ENCODE results near the gene PSAP. TPM values are rescaled to one million over a fixed set of nuclear protein-coding genes. Genes with fewer than 3 reads are reported as not detected.
A peak's percentile ranks its signal among the peaks of the same experiment; 100 is the strongest.

The PSAP gene
- total and polyA plus RNA-seq, 4 donors, result 255 to 671 (median 472) TPM

DNA sequence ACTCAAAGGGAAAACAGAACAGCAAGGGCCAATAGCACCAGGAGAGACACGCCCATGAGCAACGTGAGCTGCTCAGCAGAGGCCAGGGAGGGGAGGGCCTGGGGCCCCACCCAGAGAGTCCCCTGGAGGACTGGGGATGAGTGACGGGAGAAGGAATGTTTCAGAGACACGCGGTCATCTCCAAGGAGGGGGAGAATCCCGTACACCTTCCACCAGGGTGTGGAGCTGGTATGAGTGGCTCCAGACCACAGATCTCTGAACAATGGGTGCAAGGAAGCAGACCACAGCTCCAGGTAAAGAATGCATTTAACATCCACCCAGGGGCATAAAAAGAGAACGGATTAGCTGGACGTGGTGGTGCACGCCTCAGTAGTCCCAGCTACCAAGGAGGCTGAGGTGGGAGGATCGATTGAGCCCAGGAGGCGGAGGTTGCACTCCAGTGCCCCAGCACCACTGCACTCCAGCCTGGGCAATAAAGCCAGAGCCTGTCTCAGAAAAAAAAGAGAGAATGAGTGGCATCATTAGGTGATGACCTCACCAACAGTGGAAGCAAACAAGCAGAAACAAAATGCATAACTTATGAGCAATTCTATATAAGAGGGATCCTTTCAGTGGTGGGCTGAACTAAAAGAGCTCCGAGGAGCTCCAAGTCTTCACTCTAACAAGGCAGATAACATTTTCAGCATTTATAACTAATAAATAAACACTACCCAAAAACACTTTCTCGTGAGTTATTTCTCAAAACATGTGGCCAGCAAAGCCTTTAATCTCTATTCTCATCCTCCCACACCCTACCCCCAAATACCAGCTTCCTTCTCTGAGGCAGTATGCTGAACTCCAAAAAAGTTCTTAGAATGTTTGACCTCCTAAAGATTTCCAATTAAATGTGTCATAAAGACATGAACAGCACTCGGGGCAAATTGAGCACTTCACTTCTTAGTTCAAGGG, 12.5 kb downstream of the PSAP start:
- no peak for TF ChIP-seq TAF1 (conservative IDR thresholded peaks at IDR 0.05)
- no peak for TF ChIP-seq NR2F2 (IDR thresholded peaks at IDR 0.05)
- no peak for TF ChIP-seq FOXA2 (IDR thresholded peaks at IDR 0.05)
- peaks cover 13 to 62% (median 36%) of the 10 kb centered on the region in 4 donors for H3K4me1 ChIP-seq (ENCODE audit: control insufficient read depth in 4 of 4, insufficient read depth in 4 of 4, low read length in 3 of 4)
- H3K9ac ChIP-seq (ENCODE audit: low read depth in 1 of 2, low read length in 2 of 2), result no peak overlapping the region
- no peak overlapping the region for H3K27ac ChIP-seq (ENCODE audit: low read depth in 1 of 2, low read length in 2 of 2)
- no peaks in the 10 kb centered on the region for H3K27me3 ChIP-seq (ENCODE audit: control insufficient read depth in 4 of 4, insufficient read depth in 4 of 4, low read length in 3 of 4)
- H3K36me3 ChIP-seq (ENCODE audit: control insufficient read depth in 4 of 4, insufficient read depth in 3 of 4, low read depth in 1 of 4, low read length in 3 of 4), result peaks cover 0 to 4% (median 0%) of the 10 kb centered on the region in 4 donors
- no peak for DNase-seq (ENCODE audit: low spot score)
- H3K9me3 ChIP-seq (ENCODE audit: control insufficient read depth in 4 of 4, low read length in 3 of 4), result no peaks in the 10 kb centered on the region
- H3K4me3 ChIP-seq (ENCODE audit: low read depth in 1 of 3, low read length in 3 of 3), result no peak overlapping the region
- 80% methylated on average over 14 of the region's 14 CpGs for WGBS

DNA sequence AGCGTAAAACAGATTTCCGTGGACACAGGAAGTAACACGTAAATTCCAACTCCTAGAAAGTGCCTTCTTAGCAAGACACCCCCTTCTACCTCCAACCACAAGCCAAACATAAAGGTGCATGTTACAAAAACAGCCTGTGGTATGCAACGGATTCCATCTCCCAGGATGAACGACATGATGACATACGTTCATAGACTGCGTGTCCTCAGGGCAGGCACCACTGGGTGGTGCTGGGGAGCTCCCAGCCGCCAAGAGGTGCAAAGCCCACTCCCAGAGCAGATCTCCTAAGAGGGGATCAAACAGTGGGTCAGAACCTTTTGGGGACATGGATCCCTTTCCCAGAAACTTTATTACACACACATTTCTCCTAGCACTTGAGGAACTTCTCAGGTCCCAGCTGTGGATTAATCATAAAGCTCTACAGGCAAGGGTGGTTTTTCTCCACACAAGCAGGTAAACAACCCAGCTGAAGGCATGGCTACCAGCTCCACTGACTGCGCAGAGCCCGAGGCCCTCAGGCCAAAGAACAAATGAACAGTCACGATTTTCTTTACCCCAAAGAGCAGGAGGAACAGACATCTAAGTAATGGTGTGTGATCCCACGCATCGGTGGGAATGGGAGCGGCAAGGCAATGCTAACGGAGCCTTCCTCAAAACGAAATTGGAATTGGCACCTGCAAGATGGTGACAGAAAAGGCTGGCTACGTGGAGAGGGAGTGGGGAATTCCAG, 13.8 kb downstream of the PSAP start:
- WGBS, result 76% methylated on average over 17 of the region's 17 CpGs
- peak in 1 of 2 donors; percentile 24 for TF ChIP-seq RAD21 (IDR thresholded peaks at IDR 0.05)
- TF ChIP-seq NR2F2 (IDR thresholded peaks at IDR 0.05), result no peak
- Histone ChIP-seq H3K4me1 (ENCODE audit: control insufficient read depth in 4 of 4, insufficient read depth in 4 of 4, low read length in 3 of 4) (peaks cover 10 to 55% (median 30%) of the 10 kb centered on the region in 4 donors), H3K27ac (ENCODE audit: low read depth in 1 of 2, low read length in 2 of 2) (peak overlapping the region; percentile 75 to 77), H3K4me3 (ENCODE audit: low read depth in 1 of 3, low read length in 3 of 3) (no peak overlapping the region), H3K9me3 (ENCODE audit: control insufficient read depth in 4 of 4, low read length in 3 of 4) (no peaks in the 10 kb centered on the region), H3K27me3 (ENCODE audit: control insufficient read depth in 4 of 4, insufficient read depth in 4 of 4, low read length in 3 of 4) (no peaks in the 10 kb centered on the region), H3K9ac (ENCODE audit: low read depth in 1 of 2, low read length in 2 of 2) (no peak overlapping the region), H3K36me3 (ENCODE audit: control insufficient read depth in 4 of 4, insufficient read depth in 3 of 4, low read depth in 1 of 4, low read length in 3 of 4) (peaks cover 0 to 7% (median 4%) of the 10 kb centered on the region in 4 donors)
- no peak for DNase-seq (ENCODE audit: low spot score)

DNA sequence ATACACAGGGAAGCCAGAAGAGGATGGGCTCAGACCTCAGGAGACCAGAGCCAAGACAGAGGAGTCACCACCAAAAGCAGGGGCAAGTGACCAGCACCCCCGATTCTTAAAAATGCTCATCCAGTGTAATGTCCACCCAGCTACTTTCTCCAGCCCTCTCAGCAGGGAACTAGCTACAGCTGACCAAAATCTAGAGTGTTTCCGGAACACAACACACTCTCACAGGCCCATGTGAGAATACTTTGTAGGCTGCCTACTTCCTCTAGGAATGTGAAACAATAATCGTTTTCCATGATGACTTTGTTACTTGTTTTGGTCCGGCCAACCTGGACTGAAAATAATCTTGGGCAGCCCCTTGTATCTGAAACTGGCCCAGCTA, 14.5 kb downstream of the PSAP start:
- WGBS, result 72% methylated on average over 4 of the region's 4 CpGs
- H3K36me3 ChIP-seq (ENCODE audit: control insufficient read depth in 4 of 4, insufficient read depth in 3 of 4, low read depth in 1 of 4, low read length in 3 of 4), result peaks cover 0 to 13% (median 9%) of the 10 kb centered on the region in 4 donors
- no peak overlapping the region for H3K9ac ChIP-seq (ENCODE audit: low read depth in 1 of 2, low read length in 2 of 2)
- no peaks in the 10 kb centered on the region for H3K27me3 ChIP-seq (ENCODE audit: control insufficient read depth in 4 of 4, insufficient read depth in 4 of 4, low read length in 3 of 4)
- peak overlapping the region; percentile 75 to 77 for H3K27ac ChIP-seq (ENCODE audit: low read depth in 1 of 2, low read length in 2 of 2)
- TF ChIP-seq FOXA2 (IDR thresholded peaks at IDR 0.05) (no peak), FOXA1 (IDR thresholded peaks at IDR 0.05) (no peak)
- no peak for DNase-seq (ENCODE audit: low spot score)
- no peak overlapping the region for H3K4me3 ChIP-seq (ENCODE audit: low read depth in 1 of 3, low read length in 3 of 3)
- peaks cover 10 to 55% (median 30%) of the 10 kb centered on the region in 4 donors for H3K4me1 ChIP-seq (ENCODE audit: control insufficient read depth in 4 of 4, insufficient read depth in 4 of 4, low read length in 3 of 4)
- no peaks in the 10 kb centered on the region for H3K9me3 ChIP-seq (ENCODE audit: control insufficient read depth in 4 of 4, low read length in 3 of 4)

DNA sequence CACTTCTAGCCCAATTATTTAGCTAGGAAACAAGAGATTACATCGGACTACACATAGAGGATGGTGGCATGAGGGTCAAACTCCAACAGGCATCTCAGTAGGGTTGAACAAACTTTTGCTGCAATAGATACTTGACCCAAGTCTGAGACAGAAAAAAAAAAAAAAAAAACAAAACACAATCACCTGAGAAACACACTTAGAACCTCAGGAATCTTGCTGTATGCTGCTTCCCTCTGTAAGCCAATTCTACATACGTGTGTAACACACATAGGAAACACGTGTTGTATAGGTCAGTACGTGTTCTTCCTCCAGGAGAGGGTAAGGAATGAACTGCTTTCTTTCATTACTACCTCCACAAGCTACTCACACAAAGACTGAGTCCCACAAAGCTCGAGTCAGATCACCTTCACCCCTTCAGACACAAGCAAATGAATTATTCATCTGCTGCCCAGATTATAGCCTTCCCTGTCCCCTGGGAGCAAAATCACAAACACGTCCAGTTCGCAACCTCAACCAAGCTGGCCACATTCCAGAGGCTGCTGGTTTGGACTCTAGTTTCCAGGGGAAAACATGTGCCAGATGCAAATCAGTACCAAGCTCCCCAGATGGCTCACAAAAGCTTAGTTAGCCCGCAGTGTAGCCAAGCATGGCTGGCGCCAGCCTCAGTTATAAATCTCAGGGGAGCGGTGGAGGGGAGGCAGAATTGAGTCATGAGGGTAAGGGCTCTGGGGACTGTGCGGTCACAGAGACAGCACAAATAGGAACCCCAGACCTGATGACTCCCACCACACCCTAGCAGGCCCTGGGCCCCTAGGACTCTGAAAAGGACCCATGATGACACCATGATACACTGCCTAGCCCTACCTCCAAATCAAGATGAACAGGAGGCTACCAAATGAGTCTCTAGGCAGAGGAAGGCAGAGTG, 15.1 kb downstream of the PSAP start:
- Histone ChIP-seq H3K9me3 (ENCODE audit: control insufficient read depth in 4 of 4, low read length in 3 of 4) (no peaks in the 10 kb centered on the region), H3K27me3 (ENCODE audit: control insufficient read depth in 4 of 4, insufficient read depth in 4 of 4, low read length in 3 of 4) (no peaks in the 10 kb centered on the region), H3K36me3 (ENCODE audit: control insufficient read depth in 4 of 4, insufficient read depth in 3 of 4, low read depth in 1 of 4, low read length in 3 of 4) (peaks cover 3 to 20% (median 15%) of the 10 kb centered on the region in 4 donors), H3K27ac (ENCODE audit: low read depth in 1 of 2, low read length in 2 of 2) (peak overlapping the region; percentile 75 to 77), H3K4me1 (ENCODE audit: control insufficient read depth in 4 of 4, insufficient read depth in 4 of 4, low read length in 3 of 4) (peaks cover 9 to 55% (median 30%) of the 10 kb centered on the region in 4 donors), H3K9ac (ENCODE audit: low read depth in 1 of 2, low read length in 2 of 2) (no peak overlapping the region), H3K4me3 (ENCODE audit: low read depth in 1 of 3, low read length in 3 of 3) (peak overlapping the region; percentile 15 to 44 (median 15))
- TF ChIP-seq, protein P1, sequence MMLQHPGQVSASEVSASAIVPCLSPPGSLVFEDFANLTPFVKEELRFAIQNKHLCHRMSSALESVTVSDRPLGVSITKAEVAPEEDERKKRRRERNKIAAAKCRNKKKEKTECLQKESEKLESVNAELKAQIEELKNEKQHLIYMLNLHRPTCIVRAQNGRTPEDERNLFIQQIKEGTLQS (IDR thresholded peaks at IDR 0.05), result no peak
- no peak for TF ChIP-seq FOXA1 (IDR thresholded peaks at IDR 0.05)
- TF ChIP-seq SP1 (IDR thresholded peaks at IDR 0.05), result peak; percentile 70
- peak; percentile 75 for TF ChIP-seq HNF4G (IDR thresholded peaks at IDR 0.05)
- TF ChIP-seq EGR1 (IDR thresholded peaks at IDR 0.05; ENCODE audit: low read depth in 2 of 2), result peak in 1 of 2 donors; percentile 32
- peak; percentile 85 to 90 for TF ChIP-seq HNF4A (conservative IDR thresholded peaks at IDR 0.05)
- no peak for TF ChIP-seq TAF1 (conservative IDR thresholded peaks at IDR 0.05)
- TF ChIP-seq RAD21 (IDR thresholded peaks at IDR 0.05), result peak in 1 of 2 donors; percentile 32
- peak; percentile 81 to 82 for TF ChIP-seq RXRA (IDR thresholded peaks at IDR 0.05)
- TF ChIP-seq NR2F2 (IDR thresholded peaks at IDR 0.05), result peak; percentile 13
- TF ChIP-seq YY1 (IDR thresholded peaks at IDR 0.05), result peak; percentile 54
- peak in 1 of 2 donors; percentile 60 for TF ChIP-seq JUND (IDR thresholded peaks at IDR 0.05)
- DNase-seq (ENCODE audit: low spot score), result no peak
- WGBS, result 29% methylated on average over 11 of the region's 11 CpGs

All from liver (tissue), 9 donors.